HG02571 (cell line): ENCODE results near the gene CAB39L.
"Not testable (repeated sequence)": the region's sequence is repeated elsewhere in the genome, so short reads cannot be mapped to it uniquely, and the experiment has no call there.

Experiments used
- ATAC-seq: cut with Tn5 transposase; IDR thresholded peaks from one replicate; pipeline ENCODE4 v1.9.1; 2021; ENCODE audit warnings: mild to moderate bottlenecking, moderate library complexity; ENCODE audit not compliant: unreplicated experiment

CAB39L gene

DNA sequence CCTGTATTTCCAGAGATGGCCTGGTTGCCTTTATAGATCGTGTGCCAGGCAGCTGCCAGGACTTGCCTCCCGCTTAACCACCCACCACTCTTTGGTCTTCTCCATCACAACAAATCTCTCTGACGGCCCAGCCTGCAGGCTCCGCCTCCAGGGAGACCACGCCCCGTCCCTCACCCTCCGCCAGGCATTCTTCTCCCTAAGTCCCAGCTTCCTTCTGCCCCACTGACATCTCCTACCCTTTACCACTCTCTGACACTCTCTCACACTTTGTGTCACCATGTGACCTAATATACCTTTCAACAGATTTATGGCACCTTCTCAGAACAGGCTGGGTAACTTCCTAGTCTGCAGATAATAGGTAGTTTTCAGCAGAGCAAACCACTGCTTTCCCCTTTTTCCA is 95.1 kb downstream of the CAB39L start:
- ATAC-seq: no peak

DNA sequence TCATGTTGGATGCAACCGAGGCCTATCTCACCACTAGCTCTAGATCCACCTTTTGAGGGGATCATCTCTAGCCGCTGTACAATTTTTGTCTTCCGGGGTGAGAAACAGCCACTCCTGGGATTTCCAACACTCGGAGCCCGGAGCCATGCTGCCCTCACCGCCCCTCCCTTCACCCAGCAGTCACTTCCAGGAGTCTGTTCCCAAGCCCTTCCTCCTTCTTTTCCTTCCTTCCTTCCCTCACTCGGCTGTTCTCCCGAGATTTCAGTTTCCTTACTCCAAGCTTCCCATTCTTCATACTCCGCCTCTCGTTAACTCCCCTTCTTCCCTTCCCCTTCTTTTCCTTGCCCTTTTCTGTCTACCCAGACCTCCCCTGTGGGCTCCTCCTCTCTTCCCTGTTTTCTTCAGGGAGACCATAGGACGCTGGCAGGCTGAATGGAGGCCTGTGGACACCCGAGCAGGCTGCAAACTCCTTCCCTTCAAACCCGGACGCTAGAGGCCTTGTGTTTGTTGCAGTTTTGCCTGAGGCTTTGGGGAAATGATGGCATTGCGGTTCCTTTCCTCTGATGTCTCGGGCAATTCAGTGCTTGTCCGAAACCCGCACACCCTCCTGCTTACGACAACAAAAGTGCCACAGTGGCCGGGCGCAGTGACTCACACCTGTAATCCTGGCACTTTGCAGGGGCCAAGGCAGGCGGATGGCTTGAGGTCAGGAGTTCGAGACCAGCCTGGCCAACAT is 96.0 kb downstream of the CAB39L start:
- ATAC-seq: no peak

DNA sequence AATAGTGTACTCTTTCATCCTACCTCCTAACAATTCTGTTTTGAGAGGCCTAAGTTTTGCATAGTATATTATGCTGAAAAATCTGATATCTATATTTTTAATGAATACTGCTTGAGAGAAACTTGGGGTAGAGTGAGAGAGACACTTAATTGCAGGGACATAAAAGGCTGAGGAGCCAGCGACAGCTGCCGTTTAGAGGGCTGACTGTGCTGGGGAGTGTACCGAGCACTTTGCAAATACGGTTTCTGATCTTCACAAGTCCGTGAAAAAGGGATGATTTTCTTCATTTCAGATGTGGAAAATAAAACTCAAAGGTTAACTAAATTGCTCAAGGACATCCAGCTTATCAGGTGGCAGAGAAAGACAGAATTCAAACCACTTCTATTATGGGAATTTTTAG is 97.4 kb downstream of the CAB39L start:
- no peak for ATAC-seq

DNA sequence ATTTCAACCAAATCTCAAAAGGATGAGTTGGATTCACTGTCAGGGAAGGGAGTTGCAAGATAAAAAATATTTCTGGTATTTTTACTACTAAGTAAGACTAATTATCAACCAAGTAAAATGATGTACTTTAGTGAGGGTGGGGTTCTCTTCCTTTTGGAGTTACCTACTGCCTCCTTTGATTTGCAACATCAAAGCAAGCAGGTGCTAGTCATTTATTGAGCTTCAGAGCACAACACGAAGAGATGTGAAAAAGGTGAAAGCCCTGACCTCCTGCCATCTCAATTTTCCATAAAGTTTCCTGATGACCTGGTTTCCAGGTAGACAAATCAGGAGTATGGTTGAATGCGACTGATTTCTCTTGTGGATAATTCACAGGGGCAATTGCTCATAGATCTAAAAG is 100.1 kb downstream of the CAB39L start:
- no peak for ATAC-seq

DNA sequence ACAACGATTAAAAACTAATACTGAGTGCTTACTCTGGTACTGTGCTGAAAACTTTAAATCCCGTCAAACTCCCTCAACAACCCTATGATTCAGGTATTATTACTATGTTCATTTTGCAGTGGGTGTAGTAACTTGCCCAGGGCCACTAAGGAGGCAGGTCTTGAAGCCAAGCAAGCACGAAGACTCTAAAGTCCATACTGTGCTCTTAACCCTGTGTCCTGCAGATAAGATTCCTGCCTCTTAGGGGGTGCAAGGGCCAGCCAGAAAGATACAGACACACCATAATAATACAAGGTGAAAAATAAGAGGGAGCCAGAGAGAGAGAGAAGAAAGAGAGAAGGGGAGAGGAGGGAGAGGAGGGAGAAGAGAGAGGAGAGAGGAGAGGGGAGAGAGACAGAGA is 100.6 kb downstream of the CAB39L start:
- ATAC-seq: no peak

DNA sequence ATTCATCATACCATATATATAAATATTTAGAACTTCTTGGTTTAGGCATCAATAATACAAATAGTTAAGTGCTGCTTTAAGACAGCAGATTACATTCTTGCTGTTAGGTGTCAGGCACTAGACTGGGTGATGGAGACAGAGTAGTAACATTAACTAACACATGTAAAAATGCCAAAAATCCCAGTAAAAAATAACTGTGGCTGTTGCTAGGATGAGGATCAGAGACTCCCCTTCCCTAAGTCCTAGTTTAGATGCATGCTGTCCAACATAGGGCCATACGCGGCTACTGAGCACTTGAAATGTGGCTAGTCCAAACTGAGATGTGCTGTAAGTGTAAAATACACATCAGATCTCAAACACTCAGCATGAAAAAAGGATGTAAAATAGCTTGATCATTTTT is 101.4 kb downstream of the CAB39L start:
- ATAC-seq: no peak

DNA sequence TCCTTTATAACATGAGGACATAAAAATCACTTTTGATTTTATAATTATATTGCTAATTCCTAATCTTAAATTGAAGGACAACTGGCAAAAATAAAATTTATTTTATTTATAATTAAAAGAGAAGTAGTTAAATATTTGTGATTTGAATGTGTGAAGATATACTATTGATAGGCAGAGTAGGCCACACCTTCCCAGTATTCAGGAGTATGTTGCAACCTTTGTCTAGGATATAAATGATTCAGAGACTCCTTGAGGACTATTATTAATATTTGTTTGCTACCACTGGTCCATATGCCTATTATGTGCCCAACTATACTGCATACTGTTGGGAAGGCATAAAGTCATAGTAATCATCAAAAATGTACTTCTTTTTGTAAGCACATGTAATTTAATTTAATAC is 101.9 kb downstream of the CAB39L start:
- ATAC-seq: no peak

DNA sequence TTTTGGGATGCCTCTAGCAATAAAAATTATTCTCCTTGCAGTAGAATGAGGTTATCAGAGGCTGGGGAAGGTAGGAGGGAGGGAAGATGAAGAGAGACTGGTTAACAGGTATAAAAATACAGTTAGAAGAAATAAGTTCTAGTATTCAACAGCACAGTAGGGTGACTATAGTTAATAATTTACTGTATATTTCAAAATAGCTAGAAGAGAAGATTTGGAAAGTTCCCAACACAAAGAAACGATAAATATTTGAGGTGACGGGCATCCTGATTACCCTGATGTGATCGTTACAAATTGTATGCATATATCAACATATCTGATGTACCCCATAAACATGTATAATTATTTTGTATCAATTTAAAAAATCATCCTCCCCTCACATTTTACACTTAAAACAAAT is 102.3 kb downstream of the CAB39L start:
- ATAC-seq: no peak

DNA sequence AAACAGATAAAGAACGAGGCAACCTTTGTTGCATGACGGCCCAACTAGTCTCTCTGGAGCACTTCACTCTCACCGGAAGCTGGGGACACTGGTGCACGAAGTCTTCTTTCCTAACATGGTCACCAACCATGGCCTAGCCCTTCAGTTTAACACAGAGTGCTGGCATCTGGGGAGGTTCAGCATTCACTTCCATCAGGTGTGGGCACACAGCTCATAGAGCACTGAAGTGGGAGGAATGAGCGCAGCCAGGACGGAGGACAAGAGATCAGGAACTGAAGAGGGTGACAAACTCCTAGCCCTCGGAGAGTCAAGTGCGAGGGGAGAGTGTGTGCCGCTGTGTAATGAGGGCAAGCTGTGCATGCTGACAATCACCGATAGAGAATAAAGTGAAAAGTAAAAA is 103.7 kb downstream of the CAB39L start:
- no peak for ATAC-seq

DNA sequence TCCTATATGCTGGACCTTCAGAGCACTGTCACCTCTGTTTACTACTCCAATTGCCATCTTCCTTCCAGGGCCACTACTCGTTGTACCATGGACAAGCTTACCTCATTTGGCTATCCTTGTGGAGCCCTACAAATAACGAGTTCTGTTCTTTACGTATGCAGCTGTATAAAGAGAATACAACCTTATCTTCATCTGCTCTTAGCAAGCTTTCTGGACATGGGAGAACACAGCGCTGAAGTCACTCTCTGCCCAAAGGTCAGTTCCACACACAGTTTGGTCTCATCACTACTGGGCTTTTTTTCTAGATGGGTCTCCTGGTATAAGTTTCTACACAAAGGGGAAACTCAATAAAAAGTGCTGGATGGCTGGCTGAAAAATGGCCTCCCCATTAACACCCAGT is 107.2 kb downstream of the CAB39L start:
- no peak for ATAC-seq

DNA sequence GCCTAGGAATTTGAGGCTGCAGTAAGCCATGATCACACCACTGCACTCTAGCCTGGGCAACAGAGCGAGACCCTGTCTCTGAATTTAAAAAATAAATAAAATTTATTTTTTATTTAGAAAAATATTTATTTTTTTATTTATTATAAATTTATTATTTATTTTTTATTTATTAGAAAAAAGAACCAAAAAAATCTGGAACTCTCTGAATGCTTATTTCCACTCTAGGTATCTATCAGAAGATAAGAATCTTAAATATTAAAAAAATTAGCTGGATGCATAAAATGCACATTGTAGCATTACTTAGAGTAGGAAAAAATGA is 113.4 kb downstream of the CAB39L start:
- no peak for ATAC-seq

DNA sequence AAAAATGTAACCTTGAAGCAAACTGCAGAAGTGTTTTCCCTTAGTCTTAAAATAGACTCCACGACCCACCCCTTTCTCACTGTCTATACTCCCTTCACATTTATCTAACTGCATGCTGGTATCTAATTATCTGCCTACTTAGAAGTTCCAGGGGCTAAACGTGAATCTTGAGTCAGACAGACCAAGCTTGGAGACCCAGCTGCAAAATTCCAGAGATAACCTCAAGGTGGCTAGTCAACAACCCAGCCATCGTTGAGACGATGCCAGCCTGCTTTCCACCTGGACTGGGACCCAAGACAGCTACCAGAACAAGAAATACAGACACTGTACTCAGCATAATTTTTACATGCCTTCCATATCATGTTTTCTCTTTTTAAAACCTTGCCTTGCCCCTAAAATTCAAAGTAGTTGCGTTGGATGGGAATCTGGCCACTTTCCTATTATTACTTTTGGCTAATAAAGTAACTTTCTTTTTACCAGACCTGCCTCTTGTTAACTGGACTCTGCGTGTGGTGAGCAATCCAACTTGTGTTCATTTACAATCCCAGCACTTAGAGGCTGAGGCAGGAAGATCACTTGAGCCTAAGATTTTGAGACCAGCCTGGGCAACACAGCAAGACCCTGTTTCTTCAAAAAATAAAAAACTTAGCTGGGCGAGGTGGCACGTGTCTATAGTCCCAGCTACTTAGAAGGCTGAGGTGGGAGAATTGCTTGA is 113.9 kb downstream of the CAB39L start:
- ATAC-seq: no peak

DNA sequence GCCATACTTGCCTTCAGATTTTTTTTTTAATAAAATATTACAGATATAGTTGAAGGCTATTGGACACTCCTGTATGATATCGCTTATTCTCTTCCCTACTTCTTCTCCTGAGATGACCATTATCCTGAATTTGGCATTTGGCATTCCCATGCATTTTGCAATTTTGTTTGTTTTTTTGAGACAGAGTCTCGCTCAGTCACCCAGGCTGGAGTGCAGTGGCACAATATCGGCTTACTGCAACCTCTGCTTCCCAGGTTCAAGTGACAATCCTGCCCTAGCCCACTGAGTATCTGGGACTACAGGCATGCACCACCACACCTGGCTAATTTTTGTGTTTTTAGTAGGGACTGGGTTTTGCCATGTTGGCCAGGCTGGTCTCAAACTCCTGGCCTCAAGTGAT is 116.7 kb downstream of the CAB39L start:
- ATAC-seq: not testable (repeated sequence)

DNA sequence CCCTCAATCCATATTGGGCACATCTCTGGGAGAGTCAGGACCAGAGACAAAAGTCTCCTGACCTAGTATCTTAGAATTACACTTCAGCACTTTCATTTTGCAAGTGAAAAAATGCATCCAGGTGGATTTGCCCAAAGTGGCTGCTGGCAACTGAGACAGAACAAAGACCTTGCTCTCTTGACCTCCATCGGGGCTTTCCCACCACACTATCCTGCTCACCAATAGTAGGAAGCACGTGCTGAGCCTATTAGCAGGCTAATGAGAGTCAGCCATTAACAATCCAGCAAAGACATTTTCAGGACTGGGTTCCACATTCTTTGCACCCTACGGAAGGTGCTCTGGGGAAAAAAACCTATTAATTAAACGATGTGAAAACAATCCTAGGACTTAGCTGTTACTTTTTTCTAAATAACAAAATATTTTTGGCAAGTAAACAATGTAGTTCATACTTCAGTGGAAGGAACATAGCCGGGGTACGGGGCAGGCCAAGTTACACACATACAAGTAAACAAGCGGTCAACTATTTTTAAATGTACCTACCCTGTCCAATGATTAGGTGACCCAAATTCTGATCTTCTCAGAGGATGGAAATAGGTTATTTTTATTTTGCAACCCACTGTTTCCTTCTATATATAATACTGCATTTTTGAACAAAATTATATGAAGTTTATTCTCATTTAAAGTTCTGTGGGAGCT is 117.5 kb downstream of the CAB39L start:
- no peak for ATAC-seq

DNA sequence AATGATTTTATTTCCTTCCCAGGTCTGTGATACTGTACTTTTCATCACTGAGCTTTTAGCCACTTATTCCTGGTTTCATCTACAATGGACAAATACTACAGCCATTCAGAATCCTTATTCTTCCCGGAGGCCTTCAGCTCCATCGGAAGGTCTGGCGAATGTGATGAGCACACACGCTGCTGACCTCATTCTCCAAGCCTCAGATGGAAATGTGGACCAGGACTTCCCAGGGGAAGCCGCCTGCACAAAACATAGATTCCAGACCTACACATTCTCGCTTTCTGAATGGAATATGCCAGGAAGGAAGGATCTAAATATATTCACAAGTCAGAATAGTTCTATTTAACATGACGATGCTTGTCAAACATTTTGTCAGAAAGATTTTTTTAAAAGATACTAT is 120.5 kb downstream of the CAB39L start:
- no peak for ATAC-seq

DNA sequence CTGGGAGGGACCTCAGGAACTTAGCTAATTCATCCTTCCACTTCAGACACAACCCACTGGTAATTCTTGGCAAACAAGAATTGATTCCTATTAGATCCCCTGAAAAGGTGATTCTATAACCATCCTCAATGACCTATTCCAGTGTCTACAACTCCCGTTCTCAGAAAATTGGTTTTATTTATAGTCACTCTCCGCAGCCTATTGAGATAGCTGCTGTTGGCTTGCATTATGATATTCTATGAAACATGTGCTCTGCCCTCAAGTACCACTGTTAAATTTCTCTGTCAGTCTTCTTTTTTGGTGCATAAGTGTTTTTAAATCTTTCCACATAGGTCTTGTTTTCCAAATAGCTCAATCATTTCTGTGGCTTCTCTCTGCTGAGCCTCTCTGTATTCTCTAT is 121.2 kb downstream of the CAB39L start:
- no peak for ATAC-seq

DNA sequence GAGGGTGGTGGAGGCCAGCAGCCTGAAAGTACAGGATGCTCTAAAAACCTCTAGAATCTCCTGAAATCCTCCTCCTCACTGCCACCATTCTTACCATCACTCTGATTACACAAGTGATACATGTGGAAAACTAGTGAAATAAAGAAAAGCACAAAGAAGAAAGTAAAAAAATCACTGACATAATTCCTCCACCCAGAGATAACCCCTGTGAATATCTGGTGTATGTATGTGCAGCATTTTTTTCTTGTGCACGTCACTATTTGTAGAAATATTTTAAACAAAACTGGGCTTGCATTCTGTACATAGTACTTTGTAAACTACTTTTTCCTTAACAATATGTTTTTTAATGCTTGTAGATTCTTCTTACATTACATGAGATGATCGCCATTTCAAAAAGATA is 122.9 kb downstream of the CAB39L start:
- ATAC-seq: no peak

DNA sequence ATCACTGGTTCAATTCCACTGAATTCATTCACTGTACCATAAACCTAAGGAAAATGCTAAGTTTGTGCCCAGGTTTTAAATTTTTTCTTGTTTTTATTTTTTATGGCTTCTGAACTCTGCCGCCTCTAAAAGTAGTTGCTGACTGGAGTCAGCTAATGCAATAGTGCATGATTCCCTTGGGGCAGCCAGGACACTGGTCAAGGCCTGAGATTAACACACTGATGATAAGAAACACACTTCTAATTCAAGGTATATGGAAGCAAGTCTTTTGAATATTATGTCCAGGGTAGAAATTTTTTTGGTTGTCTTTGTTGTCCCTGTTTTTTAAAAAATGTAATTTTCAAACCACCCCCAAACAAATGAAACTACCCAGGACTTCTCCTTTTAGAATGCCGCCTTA is 123.9 kb downstream of the CAB39L start:
- ATAC-seq: no peak

DNA sequence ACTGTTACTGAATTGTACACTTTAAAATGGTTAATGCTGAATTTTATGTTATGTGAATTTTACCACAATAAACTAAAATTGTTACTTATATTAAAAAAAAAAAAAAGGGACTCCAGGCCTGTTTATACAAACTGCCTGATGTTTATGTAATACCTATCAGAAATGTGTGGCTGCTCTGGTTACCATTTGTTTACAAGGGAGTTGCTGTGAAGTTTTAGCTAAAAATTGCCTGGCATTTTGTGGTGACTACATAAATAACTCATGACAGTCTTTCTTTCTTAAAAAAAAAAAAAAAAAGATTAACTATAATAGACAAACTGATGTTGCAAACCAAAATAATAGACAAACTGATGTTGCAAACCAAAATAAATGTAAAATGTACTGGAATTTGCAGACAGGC is 124.3 kb downstream of the CAB39L start:
- no peak for ATAC-seq

DNA sequence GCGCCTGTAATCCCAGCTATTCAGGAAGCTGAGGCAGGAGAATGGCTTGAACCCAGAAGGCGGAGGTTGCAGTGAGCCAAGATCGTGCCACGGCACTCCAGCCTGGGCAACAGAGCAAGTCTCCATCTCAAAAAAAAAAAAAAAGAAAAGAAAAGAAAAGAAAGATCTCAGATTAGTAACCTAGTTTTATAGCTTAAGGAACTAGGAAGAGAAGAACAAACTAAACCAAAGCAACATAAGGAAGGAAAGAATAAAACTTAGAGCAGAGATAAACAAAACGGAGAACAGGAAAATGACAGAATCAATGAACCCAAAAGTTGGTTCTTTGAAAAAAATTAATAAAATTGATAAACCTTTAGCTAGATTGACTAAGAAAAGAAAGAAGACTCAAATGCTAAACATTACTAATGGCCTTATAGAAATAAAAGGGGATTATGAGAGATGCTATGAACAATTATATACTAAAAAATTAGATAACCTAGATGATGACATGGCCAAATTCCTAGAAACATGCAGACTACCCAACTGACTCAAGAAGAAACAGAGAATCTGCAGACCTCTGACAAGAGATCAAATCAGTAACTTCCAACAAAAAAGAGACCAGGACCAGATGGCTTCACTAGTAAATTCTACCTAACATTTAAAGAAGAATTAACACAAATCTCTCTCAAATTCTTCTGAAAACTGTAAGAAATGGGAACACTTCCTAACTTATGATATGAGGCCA is 127.9 kb downstream of the CAB39L start:
- no peak for ATAC-seq

DNA sequence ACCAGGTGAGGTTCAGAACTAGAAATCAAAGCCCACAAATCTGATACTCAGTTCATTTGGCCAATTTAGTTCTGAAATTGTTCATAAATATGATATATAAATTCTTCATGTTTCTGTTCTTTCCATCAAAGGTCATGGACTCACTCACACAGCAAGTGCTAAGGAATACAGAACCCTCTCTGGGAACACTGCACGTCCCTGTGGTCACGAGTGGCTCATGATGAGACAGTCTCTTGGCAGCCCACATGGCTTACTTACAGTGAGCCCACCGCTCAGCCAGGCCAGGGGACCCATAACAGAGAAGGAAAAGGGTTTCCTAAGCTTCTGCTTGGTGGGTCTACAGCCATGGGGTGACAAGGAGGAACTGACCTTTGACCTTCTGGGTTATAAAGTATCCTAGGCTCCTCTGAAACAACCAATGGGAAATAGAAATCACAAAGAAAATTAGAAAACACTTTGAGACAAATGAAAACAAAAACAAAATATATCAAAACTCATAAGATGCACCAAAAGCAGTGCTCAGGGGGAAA is 128.8 kb downstream of the CAB39L start:
- ATAC-seq: no peak
